ENCODE data around the gene IDUA. TPM values are rescaled to one million over a fixed set of nuclear protein-coding genes. Genes with fewer than 3 reads are reported as not detected.

Gene IDUA
- total RNA-seq, 1 experiment from 2014 or later = 2.3 TPM

DNA sequence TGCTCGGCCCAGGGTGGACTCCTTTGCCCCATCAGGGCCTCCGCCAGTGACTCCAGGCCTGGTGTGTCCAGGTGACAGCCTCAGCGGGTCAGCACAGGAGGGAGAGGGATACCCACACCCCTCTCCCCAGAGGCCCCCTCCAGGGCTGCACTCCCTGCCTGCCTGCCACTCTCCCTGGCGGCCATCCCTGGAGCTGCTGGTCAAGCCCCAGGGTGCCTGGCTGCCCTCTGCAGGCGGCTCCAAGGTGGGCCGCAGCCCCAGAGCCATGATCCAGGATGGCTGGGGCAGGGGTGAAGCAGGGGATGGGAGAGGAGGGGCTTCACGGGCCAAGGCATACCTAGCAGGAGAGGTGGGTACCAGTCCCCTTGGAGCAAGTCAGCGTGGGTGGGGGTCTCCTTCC, 28.3 kb downstream of the IDUA start:
- no peak for DNase-seq (ENCODE audit: low read depth)

DNA sequence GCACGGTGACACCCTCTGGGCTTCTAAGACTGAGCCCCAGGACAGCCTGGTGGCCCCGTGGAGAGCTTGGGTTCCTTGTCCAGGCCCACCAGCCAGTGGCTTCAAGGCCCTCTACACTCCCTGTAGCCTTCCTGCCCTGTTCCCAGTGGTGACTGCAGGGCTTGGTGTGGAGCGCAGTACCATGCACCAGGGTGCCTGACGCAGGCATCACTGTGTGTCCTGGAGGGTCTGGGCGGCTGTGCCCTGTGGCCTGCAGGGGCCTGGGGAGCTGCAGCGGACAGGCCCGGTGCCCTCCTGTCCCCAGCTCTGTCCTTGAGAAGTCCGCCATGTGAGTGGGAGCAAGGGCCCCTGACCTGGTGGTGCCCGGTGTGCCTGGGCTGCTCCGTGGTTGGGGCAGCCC, 28.9 kb downstream of the IDUA start:
- DNase-seq (ENCODE audit: low read depth) = no peak

DNA sequence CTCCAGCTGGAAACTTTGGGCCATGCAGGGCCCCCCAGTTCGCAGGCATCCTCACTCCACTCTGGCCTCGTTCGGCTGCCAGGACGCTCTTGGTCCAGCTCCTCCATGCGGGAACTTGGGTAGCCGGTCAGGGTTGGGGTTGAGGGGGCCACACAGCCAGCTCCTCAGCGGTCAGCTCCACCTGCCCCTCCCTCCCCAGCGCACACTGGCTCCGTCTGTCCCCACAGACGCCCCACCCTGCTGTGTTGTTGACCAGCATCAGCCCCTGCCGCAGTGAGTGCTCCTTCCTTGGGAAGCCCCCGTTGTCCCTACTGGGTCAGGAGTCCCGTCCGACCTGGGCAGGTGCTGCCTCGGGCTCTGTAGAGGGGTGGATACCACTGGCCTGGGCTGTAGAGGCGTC, 30.4 kb downstream of the IDUA start:
- DNase-seq (ENCODE audit: low read depth) = no peak

DNA sequence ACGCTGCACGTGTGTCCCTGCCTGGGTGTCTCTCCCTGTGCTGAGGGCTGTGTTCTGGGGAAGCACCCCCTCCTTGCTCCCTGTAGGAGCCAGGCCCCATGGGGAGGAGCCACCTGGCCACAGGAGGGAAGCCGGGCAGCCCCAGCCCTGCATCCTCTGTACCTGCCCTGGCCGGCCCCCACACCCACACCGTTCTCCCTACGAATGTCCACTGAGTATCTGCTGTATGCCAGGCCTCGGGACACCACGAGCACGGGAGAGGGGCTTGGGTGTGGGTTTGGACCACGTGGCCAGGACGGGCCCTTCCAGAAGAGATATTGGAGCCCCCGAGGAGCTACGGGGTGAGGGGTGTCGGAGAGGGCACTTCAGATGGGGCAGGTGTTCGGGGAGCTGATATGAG, 30.9 kb downstream of the IDUA start:
- DNase-seq (ENCODE audit: low read depth) = no peak

DNA sequence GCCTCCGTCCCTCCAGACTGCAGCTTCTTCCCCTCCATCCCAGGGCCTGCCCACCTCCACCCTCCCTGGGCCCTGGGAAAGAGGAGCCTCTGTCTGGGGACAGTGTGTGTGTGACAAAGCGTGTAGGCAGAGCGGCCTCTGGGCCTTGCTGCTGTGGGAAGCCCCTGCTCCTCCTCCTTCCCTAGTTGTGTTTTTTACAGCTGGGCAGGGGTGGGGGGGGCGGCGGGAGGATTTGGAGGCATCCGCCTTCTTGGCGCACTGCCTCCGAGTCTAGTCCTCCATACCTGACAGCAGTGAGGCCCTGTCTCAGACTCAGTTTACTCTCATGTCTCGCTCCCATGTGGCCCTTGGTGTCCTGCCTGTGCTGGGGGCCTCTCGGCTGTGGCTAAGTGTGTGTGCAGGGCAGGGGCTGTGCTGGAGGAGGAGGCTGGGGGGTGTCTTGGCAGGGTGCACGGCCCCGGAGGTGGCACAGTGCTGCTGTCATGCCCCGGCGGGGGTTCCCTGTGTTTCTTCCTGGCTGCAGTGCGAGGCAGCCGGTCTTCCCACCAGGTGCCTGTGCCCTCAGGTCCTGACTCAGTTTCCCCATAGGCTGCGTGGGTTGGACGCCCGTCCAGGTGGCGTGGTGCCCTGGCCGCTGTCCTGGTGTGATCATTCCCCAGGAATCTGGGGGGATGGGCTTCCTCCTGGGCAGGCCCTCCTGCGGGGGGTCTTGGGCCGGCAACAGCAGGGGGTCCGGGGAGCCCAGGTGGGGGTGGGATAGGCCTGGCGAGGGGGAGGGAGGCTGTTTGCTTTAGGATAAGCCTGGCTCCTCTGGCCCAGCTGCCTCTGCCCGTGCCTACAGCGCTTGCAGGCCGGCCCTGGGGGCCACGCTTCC, 31.5 kb downstream of the IDUA start:
- DNase-seq (ENCODE audit: low read depth) = no peak

DNA sequence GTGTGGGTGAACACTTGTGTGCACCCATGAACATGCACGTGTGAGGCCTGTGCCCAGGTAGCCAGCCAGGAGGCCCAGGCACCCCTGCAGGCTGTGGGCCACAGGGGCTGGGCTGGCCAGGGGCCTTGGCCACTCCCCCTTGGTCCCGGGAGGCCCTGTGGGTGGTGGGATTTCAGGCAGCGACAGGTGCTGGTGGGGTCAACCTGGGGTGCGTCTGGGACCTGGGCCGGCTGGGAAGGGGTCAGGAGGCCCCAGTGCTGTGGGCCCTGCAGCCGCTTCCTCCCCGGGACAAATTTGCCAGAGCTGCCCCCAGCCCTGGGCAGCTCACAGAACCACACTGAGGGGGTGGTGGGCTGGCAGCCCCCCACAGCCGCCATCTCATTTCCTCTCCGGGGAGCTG, 32.5 kb downstream of the IDUA start:
- no peak for DNase-seq (ENCODE audit: low read depth)

DNA sequence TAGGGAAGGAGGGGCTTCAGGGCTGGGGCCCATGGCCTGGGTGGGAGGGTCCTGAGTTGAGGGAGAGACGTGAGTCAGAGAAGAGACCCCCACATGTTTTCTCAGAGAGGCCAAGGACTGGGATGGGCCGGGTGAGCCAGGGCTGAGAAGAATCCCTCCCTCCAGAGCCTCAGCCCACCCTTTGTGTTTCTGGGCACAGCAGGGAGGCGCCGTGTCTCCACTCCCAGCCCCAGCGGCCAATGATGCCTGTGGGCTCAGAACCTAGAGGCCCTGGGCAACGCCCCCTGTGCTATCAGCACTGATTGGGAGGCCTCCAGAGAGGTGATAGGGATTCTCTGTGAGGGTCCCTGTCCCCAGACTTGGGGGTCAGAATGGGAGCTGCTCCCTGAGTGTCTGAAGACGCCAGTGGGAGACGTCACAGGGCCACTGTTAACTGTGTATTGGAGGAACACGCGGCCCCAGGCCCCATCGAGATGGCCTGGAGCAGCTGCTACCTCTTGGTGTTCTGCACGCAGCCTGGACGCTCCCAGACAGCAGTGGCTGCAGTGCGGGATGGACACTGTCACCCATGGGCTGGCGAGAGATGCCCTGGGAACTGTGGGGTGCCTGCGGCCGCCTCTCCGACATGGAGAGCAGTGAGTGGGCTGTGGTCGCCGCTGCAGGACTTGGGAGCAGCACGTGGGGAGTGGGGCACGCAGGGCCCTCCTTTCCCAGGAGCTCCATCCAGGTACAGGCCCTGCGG, 33.1 kb downstream of the IDUA start:
- DNase-seq (ENCODE audit: low read depth) = no peak

DNA sequence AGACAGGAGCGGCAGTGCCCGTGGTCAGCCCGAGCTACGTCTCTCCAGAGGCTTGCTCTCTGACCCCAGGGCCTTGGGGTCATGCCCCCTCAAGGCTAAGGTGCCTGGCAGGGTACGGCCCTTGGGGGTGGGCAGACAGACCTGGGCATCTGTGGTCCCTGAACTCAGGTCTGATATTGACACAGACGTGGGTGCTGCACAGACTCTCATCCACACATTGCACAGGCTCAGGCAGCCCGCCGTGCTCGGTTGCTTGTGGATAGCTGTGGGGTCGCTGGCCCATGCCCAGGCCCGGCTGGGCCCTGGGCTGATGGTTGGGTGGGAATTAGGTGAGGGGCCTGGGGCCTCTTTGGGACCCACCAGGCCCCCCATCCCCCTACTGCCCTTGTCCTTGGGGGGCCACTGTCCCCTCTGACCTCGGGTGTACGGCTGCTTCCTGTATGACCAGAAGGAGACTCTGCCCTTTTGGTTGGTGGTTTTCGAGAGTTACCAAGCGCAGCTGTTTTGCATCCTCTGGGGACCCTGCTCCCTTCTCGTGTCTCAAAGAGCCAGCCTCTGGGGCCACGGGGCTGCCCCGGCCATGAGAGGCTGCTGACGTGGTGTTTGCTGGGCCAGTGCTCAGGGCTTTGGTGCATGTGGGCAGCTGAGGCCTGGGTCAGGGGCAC, 34.7 kb downstream of the IDUA start:
- no peak for DNase-seq (ENCODE audit: low read depth)

DNA sequence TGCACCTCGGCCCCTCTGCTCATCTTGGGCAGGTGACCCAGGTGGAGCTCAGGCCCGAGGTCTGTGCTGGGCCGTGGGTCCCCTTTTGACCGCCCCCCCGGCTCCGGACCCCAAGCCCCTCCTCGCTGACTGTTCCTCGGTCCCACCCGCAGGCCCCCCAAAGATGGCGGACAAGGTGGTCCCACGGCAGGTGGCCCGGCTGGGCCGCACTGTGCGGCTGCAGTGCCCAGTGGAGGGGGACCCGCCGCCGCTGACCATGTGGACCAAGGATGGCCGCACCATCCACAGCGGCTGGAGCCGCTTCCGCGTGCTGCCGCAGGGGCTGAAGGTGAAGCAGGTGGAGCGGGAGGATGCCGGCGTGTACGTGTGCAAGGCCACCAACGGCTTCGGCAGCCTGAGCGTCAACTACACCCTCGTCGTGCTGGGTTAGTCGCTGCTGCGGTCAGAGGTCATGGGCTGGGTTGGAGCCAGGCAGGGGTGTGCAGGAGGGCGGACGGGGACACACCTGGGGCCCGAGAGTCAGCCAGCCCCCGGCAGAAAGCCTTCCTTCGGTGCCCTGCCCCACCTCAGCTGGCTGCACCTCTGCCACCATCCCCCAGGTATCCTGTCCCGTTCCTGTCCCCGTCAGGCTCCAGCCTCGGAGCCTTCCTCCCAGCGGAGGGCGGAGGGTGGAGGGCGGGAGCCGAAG, 35.4 kb downstream of the IDUA start:
- no peak for DNase-seq (ENCODE audit: low read depth)

DNA sequence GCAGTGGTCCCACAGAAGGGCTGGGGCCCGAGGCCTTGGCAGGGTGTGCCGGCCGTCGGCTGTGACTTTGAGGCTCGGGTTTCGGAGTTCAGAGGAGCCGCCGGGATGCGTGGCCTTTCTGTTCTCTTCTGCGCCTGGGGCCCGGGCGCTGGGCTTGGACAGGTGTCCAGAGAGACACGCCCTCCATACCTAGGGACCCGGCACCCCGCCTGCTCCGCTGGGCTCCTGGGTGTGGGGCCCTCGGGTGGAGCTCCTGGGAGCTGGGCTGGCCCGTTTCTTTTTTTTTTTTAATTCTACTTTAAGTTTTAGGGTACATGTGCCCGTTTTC, 35.9 kb downstream of the IDUA start:
- no peak for DNase-seq (ENCODE audit: low read depth)

DNA sequence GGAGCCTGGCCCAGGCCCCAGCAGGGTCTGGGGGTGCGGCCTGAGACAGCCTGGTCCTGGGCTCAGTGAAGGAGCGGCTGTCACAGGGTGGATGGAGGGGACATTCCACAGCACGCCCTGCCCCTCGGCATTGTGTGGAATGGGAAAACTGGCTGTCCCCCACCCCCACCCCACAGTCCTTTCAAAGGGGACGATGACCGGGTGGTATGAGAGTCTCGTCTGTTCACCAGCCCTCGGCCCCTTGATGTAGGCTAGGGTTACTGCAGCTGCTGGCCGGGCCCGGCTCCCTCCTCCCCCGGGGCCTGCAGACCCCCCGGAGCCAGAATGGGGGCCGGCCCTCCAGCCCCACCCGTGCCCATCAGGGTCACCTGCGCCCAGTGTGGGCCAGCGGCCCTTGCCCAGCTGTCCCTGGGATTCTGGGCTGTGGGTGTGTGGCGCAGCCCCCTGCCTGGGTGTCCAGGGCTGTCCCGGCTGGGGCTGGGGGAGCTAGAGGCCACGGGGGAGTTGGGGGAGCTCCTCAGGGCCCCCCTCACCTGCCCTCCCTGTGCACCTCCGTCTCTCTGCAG, 36.3 kb downstream of the IDUA start:
- no peak for DNase-seq (ENCODE audit: low read depth)

DNA sequence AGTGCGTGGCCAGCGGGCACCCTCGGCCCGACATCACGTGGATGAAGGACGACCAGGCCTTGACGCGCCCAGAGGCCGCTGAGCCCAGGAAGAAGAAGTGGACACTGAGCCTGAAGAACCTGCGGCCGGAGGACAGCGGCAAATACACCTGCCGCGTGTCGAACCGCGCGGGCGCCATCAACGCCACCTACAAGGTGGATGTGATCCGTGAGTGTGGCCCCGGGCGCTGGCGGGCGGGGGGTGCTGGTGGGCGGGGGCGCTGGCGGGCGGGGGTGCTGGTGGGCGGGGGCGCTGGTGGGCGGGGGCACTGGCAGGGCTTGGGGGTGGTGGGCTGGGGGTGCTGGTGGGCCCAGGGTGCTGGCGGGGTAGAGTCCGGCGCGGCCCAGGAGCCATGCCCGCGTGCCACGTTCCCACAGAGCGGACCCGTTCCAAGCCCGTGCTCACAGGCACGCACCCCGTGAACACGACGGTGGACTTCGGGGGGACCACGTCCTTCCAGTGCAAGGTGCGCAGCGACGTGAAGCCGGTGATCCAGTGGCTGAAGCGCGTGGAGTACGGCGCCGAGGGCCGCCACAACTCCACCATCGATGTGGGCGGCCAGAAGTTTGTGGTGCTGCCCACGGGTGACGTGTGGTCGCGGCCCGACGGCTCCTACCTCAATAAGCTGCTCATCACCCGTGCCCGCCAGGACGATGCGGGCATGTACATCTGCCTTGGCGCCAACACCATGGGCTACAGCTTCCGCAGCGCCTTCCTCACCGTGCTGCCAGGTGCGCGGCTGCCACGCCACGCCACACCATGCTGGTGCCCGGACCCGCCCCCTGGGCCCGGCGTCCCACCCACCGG, 37.3 kb downstream of the IDUA start:
- DNase-seq (ENCODE audit: low read depth) = no peak

DNA sequence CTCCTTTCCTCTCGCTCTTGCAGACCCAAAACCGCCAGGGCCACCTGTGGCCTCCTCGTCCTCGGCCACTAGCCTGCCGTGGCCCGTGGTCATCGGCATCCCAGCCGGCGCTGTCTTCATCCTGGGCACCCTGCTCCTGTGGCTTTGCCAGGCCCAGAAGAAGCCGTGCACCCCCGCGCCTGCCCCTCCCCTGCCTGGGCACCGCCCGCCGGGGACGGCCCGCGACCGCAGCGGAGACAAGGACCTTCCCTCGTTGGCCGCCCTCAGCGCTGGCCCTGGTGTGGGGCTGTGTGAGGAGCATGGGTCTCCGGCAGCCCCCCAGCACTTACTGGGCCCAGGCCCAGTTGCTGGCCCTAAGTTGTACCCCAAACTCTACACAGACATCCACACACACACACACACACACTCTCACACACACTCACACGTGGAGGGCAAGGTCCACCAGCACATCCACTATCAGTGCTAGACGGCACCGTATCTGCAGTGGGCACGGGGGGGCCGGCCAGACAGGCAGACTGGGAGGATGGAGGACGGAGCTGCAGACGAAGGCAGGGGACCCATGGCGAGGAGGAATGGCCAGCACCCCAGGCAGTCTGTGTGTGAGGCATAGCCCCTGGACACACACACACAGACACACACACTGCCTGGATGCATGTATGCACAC, 38.2 kb downstream of the IDUA start:
- no peak for DNase-seq (ENCODE audit: low read depth)

DNA sequence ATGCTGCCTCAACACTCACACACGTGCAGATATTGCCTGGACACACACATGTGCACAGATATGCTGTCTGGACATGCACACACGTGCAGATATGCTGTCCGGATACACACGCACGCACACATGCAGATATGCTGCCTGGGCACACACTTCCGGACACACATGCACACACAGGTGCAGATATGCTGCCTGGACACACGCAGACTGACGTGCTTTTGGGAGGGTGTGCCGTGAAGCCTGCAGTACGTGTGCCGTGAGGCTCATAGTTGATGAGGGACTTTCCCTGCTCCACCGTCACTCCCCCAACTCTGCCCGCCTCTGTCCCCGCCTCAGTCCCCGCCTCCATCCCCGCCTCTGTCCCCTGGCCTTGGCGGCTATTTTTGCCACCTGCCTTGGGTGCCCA, 39.3 kb downstream of the IDUA start:
- DNase-seq (ENCODE audit: low read depth) = peak; percentile 47

DNA sequence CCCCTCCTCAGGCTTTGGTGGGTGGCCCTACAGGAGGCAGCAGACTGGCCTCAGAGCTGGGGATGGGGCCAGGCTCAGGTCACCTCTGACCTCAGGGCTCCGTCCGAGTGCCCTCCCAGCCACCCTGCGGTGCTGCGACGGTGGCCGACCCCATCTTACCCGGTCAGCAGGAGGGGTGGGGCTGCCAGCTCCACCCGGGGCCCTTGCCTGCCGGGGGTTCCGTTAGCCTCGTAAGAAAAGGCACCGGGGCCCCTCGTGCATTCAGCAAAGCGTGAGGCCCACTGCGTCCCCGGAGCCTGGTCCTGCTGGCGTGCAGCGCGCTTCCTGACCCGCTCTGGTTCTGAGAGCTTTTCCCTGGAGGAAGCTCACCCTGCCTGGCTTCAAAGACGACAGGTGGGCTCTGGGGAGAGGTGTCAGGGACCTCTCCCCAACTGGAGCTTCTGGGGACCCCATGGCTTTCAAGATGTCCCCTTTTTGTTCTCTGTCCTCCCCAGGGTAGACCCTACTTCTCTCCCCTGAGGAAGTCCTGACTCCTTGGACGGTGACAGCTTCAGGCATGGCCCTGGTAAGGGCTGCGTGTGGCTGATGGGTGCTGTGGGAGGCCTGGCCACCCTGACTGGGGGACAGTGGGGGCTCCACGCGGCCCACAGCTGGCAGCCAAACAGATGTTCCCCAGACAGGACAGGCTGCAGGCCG, 40.5 kb downstream of the IDUA start:
- no peak for DNase-seq (ENCODE audit: low read depth)

DNA sequence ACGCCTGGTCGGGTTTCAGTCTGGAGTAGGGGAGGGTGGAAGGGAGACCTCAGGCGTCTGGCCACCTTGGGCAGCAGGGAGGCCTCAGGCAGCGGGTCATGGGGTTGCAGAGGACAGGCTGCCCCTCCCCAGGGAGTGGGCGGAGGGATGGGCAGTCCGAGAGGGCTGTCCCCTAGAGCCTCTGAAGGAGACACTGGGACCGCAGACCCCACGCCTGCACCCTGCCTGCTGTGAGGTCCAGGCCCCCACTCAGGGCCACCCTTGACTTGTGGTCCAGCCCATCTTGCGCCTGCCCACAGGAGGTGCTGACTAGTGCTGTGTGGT, 41.0 kb downstream of the IDUA start:
- DNase-seq (ENCODE audit: low read depth) = no peak

DNA sequence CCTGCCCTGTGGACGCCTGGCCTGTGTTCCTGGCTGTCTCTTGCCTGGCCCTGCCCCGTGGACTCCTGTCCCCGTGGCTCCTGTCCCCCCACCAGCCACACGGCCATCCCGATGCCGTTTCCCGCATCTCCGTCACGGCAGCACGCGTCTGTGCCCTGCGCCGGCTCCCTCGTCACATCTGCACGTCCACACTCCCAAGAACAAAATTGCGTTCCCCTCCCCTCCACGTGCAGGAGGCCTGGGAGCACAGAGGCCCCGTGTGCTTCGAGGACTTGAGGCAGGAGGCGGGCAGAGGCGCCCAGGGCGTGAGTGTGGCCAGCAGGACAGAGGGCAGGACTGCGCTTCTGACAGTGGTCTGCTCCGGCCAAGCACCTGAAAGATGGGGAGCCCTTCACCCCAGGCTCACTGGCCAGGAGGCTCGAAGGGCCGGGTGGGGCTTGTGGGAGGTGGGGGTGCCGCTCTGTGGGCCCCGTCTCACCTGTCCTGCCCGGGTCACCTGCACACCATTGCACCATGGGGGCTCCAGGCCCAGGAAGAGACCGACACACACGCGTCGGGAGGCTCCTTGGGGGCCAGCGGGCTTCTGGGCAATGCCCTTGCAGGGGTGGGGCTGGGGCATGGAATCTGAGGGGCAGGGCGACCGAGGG, 41.9 kb downstream of the IDUA start:
- DNase-seq (ENCODE audit: low read depth) = no peak

DNA sequence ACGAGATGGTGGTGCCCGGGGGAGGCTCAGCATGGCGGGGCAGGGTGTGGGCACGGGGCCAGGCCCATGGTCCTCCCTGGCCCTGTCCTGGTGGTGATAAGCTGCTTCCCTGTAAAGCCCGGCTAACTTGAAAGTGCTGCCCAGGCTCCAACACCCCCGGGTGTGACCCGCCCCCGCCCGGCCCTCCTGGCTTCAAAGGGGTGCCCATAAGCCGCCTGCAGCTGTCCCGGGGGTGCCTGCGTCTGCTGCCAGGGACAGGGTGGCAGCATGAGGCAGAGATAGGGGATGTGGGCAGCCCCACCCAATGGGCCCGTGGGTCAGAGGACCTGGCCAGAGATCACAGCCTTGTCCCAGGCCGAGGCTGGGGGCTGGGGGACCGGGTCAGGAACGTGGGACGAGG, 42.7 kb downstream of the IDUA start:
- no peak for DNase-seq (ENCODE audit: low read depth)

DNA sequence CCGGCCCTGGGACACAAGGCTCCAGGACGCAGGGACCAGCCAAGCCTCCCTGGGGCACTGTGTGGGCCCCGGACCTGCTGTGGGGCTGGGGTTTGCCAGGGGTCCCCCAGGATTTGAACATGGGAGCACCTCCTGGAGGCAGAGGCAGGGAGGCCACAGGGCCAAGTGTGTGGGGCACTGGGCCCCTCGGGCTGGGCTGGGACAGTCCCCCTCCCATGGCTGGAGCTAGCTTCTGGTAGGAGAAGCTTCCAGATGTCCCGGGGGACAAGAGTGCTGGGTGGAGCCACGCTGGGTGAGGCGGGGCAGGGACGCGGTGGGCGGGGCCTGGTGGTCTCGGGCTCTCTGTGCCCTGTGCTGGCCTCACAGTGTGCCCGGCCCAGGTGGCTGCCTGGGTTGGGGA, 43.2 kb downstream of the IDUA start:
- DNase-seq (ENCODE audit: low read depth) = peak; percentile 41

DNA sequence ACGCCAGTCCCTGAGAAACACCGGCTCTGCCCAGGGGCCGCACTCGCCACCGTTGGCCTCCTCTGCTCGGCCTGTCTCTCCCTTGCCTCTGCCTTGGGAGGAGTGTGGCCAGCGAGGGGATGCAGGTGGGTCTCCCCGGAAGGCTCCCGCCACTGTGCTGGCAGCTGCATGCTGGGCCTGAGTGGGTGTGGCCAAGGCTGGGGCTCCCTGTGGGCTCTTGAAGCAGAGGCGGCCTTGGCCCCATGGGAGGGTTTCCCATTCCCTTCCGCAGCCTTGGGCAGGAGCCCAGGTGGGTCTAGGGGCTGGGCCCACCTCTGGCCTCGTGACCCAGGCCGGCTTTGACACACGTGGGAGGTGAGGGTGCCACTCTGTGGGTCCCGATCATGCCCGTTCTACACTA, 43.7 kb downstream of the IDUA start:
- DNase-seq (ENCODE audit: low read depth) = no peak

Measured in Daoy (cell line).